GM18951 (cell line): ENCODE data around the gene DHX35.

Source experiments
- POLR2A ChIP-seq: IDR thresholded peaks from 4 replicates; pipeline ENCODE4 v1.6.1; 2011; ENCODE audit warnings: mild to moderate bottlenecking; ENCODE audit not compliant: insufficient read length, insufficient read depth; ENCODE audit errors: extremely low read depth
- in situ Hi-C: fragments of 300-500 bp; cut with MboI; formaldehyde crosslinking; loops from one replicate; pipeline ENCODE4 v1.12.0; 2022; ENCODE audit warnings: low sequenced_read_pairs, mixed read lengths, inconsistent platforms; ENCODE audit not compliant: unreplicated experiment

The DHX35 gene

DNA sequence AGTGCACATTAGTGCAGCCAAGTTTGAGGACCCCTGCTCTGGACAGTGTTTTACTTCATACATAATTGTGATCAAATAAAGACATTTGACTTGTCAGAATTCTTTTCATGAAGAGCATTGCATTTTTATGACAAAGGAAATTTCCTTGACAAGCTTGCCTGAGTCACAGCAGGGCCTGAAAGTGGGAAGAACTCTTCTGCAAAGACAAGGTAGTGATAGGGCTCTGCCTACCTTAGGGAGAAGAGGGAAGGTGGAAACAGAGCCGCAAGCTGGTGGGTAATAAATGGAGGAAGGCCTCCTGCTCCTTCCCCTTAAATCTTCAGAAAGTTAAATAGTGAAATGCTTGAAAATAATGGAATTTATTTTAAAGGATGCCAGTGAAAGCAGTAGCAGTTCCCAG lies 118.2 kb downstream of the DHX35 start:
- in situ Hi-C loops, result no loop called here
- TF ChIP-seq POLR2A, result no peak

GRCh38 chr20:39081255-39081654 lies 119.1 kb downstream of the DHX35 start:
- in situ Hi-C loops, result no loop called here
- no peak for TF ChIP-seq POLR2A

GRCh38 chr20:39082622-39083398 lies 120.7 kb downstream of the DHX35 start:
- TF ChIP-seq POLR2A, result no peak
- in situ Hi-C loops, result no loop called here

DNA sequence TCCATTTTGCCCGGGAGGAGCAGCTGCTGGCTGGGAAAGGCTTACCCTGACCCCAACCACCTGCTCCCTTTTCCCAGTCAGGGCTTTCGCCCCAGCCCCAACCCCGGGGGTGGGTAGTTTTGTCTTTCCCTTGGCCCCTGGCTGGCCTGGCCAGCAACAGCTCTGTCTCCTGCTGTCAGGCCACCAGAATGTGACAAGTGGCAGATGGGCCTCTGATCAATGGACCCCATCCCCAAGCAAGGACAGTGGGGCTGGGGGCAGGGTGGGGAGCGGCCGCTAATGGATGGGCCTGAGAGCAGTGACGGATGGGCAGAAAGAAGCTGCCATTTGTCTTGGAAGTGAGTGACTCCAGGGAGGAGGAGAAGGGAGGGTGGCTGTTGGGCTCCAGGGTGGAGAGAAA lies 121.6 kb downstream of the DHX35 start:
- TF ChIP-seq POLR2A, result no peak
- in situ Hi-C loops, result no loop called here

GRCh38 chr20:39089029-39089428 lies 126.9 kb downstream of the DHX35 start:
- TF ChIP-seq POLR2A, result no peak
- in situ Hi-C loops, result no loop called here
